ENCODE measurements around the gene IREB2.

- no peak for TF ChIP-seq CTCF (IDR thresholded peaks at IDR 0.05; ENCODE audit: insufficient read depth, low read length)
- no peak for TF ChIP-seq GABPA (IDR thresholded peaks at IDR 0.05; ENCODE audit: low read depth)
- no peak for TF ChIP-seq POLR2AphosphoS5 (IDR thresholded peaks at IDR 0.05; ENCODE audit: low read depth)
Observed at GRCh38 chr15:78396186-78396814, 41.7 kb upstream of the IREB2 start.
